AG04449 (cell line): ENCODE results near the gene PIK3C2B.
"Not testable (repeated sequence)": the region's sequence is repeated elsewhere in the genome, so short reads cannot be mapped to it uniquely, and the experiment has no call there.

Experiments used
- CTCF ChIA-PET: fragments of 350-600 bp; formaldehyde crosslinking; extraction: SDS; loops from one replicate; lab custom pipeline; 2021; ENCODE audit warnings: antibody characterized with exemption; lab: Yijun Ruan, JAX
- POLR2A ChIA-PET: fragments of 400-600, 350-600 bp; formaldehyde crosslinking; extraction: SDS; loops from one replicate; lab custom pipeline; 2020; ENCODE audit warnings: antibody characterized with exemption, inconsistent platforms; lab: Yijun Ruan, JAX
- DNase-seq: peaks from one replicate; pipeline ENCODE4 v3.0.0-alpha.2; 2010; ENCODE audit warnings: low read depth, low spot score
- H3K4me3 ChIP-seq: 2 replicates; pipeline ENCODE4 v1.5.1; 2011; ENCODE audit warnings: low read depth, mild to moderate bottlenecking, control low read depth, low read length
- CTCF ChIP-seq: IDR thresholded peaks from one replicate; pipeline ENCODE4 v1.5.1; 2011; ENCODE audit warnings: mild to moderate bottlenecking, moderate library complexity, low read length, control low read depth, inconsistent platforms; ENCODE audit not compliant: insufficient read depth; ENCODE audit errors: missing control alignments

Gene PIK3C2B

GRCh38 chr1:204487256-204487615 is 7.4 kb downstream of the PIK3C2B start:
- DNase-seq, result no peak
- ChIA-PET CTCF (interaction anchor here (1.3 to 4.5 kb wide), 6 partner anchors 9 to 88 kb away, joined by 3 to 16 read pairs (median 10); no protein-coding TSS in a partner anchor), POLR2A (no interaction called here)
- no peak for TF ChIP-seq CTCF
- H3K4me3 ChIP-seq, result no peak overlapping the region

GRCh38 chr1:204486513-204487255 is 7.9 kb downstream of the PIK3C2B start:
- H3K4me3 ChIP-seq, DNase-seq: not testable (repeated sequence)
- ChIA-PET CTCF (interaction anchor here (1.0 to 4.5 kb wide), 11 partner anchors 8 to 88 kb away, joined by 3 to 16 read pairs (median 5); no protein-coding TSS in a partner anchor), POLR2A (interaction anchor here (1.0 kb wide), 1 partner anchor 8 kb away, joined by 3 read pairs; the partner anchor contains the start of gene PIK3C2B)

- TF ChIP-seq CTCF, result no peak
- ChIA-PET POLR2A (no interaction called here), CTCF (interaction anchor here (1.0 to 2.3 kb wide), 2 partner anchors 9 to 37 kb away, joined by 3 to 14 read pairs; no protein-coding TSS in a partner anchor)
- no peak for DNase-seq
- H3K4me3 ChIP-seq, result no peak overlapping the region
Measured at GRCh38 chr1:204483791-204484190, 10.8 kb downstream of the PIK3C2B start.

- H3K4me3 ChIP-seq, result no peak overlapping the region
- TF ChIP-seq CTCF, result no peak
- no peak for DNase-seq
- ChIA-PET POLR2A (no interaction called here), CTCF (interaction anchor here (1.2 to 6.9 kb wide), 5 partner anchors 13 to 50 kb away, joined by 5 to 56 read pairs (median 25); partner anchors contain the start of gene PIK3C2B)
Measured at GRCh38 chr1:204480515-204480914, 14.1 kb downstream of the PIK3C2B start.

GRCh38 chr1:204479387-204480136 is 15.0 kb downstream of the PIK3C2B start:
- CTCF ChIA-PET, result interaction anchor here (0.6 to 6.9 kb wide), 11 partner anchors 8 to 575 kb away, joined by 3 to 56 read pairs (median 7); partner anchors contain the start of gene PIK3C2B
- POLR2A ChIA-PET, result interaction anchor here (1.1 kb wide), 1 partner anchor 14 kb away, joined by 3 read pairs; no protein-coding TSS in a partner anchor
- no peak for DNase-seq
- no peak for TF ChIP-seq CTCF
- no peak overlapping the region for H3K4me3 ChIP-seq

GRCh38 chr1:204478921-204479320 is 15.7 kb downstream of the PIK3C2B start:
- no peak for TF ChIP-seq CTCF
- no peak for DNase-seq
- ChIA-PET POLR2A (interaction anchor here (1.1 kb wide), 1 partner anchor 15 kb away, joined by 3 read pairs; no protein-coding TSS in a partner anchor), CTCF (interaction anchor here (0.9 to 6.9 kb wide), 12 partner anchors 9 to 328 kb away, joined by 3 to 56 read pairs (median 6); partner anchors contain the start of gene PIK3C2B)
- H3K4me3 ChIP-seq, result no peak overlapping the region
